NCI-H2196 (cell line): ENCODE measurements around the gene SETD2.
"Not testable (repeated sequence)": the region's sequence is repeated elsewhere in the genome, so short reads cannot be mapped to it uniquely, and the experiment has no call there.

Experiments
- DNase-seq: peaks from one replicate; lab custom pipeline; 2025; ENCODE audit not compliant: unreplicated experiment; lab: John Stamatoyannopoulos, UW

SETD2 gene

DNA sequence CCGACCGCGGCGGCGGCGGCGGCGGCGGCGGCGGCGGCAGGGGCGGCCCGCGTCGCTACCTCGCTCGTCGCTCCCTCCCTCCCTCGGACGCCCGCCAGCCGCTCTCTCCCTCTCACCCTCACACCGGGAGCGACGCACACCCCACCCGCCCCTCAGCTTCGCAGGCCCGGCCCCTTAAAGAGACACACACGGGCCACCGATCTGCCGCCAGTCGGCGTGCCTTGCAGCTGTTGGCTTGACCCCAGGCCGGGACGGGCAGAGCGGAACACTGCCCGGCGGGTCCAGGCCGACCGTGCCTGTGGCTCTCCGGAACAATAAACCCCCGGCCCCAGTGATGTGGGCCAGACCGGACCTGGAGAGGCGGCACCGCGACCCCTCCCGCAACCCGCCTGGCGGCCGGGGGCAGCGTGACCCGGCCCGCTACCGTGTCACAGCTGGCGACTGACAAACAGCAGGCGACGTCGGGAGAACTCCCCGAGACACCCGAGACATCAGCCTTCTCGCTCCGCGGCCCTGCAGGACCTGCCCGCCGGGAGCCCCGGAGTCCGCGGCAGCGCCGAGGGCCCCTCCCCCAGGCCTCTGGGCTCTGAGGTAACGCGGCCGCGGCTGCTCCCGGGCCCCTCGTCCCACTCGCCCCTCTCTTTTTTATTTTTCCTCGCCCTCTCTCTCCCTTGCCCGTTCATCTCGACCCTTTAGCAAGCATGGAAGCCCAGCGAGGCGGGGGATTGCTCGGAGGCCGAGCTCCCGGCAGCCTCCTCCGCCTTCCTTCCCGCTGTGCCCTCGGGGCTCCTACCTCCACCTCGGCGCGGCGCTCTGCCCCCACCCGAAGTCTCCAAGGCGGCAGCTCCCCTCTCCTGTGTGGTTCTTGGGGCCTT, at the start of gene SETD2:
Gene SETD2 (minus strand): TSS at position 107 of the 875 bp plus-strand sequence. CDS start 189 bp downstream, outside the sequence.
- DNase-seq, result peak; percentile 74

DNA sequence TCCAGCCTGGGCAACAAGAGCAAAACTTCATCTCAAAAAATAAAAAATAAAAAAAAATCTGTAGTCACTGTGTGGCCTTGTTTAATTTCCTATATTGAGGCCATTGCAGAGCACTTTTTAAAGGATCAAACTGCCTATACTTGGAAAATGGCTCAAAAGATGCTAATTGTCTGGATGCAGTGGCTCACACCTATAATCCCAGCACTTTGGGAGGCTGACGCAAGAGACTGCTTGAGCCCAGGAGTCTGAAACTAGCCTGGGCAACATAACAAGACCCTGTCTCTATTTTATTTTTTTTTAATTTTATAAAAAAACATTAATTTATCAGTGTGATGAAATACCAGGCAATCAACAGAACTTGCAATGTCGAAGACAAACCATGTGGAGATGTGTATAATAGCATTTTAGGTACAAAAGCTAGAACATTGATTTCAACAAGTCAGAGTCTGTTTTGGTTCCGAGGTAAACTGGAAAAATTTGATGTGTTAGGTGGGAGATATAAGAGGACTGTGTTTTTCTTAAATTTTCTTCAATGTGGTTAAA, 47.0 kb upstream of the SETD2 start:
- no peak for DNase-seq

DNA sequence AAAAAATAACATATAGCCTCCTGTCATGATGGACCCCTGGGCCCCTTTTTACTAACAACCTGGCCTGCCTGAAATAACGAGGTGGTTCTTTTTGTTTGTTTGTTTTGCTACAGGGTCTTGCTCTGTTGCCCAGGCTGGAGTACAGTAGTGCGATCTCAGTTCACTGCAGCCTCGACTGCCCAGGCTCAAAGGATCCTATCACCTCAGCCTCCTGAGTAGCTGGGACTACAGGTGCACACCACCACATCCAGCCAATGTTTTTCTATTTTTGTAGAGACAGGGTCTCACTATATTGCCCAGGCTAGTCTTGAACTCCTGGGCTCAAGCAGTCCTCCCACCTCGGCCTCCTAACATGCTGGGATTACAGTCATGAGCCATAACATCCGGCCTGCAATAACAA, 42.1 kb upstream of the SETD2 start:
- not testable (repeated sequence) for DNase-seq

DNA sequence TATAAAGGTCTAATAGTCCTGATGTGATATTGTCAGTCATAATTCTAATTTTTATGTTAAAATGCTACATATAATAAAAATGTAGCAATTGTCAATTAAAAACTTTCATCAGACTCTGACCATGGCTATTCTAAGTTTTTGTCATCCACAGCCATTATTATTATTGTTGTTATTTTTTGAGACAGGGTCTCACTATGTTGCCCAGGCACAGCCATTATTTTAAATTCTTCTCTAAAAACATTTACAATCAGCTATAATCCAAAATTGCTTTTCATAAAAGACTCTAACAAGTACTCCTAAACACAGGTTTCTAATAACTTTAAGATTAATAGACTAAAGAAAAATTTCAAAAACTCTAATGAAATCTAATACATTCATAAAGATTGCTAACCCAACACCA, 41.0 kb upstream of the SETD2 start:
- no peak for DNase-seq

- no peak for DNase-seq
Observed at GRCh38 chr3:47202542-47202941, 38.6 kb upstream of the SETD2 start.

GRCh38 chr3:47197287-47197686, 33.4 kb upstream of the SETD2 start:
- DNase-seq, result peak; percentile 1

DNA sequence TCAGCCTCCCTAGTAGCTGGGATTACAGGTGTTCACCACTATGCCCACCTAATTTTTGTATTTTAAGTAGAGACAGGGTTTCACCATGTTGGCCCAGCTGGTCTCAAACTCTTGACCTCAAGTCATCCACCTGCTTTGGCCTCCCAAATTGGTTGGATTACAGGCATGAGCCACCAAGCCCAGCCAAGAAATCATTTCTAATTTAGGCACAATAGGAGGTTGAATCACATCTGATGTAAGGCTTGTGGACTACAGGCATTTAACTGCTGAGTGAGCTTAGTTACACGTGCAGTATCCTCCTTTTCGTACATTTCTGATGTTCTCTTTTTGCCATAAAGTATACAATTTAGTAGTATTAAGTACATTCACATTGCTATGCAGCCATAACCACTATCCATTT, 31.1 kb upstream of the SETD2 start:
- DNase-seq, result no peak

- no peak for DNase-seq
Observed at GRCh38 chr3:47193871-47194859, 30.3 kb upstream of the SETD2 start.

DNA sequence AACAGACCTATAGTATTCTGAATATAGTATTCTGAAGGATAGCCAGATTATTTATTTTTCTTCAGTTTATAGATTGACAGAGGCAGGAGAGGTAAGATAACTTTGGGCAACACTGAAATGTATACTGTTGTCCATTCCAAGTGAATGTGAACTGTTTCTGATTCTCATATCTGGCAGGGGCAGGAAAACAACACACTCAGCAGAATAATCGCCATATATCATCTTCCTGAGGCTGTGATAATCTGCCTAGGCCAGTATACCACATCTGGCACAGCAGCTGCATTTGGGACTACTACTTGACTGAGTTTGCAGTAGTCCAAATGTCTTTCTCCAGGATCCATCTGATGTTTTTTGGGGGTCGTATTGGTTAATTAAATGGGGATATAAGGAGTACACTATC, 22.4 kb upstream of the SETD2 start:
- DNase-seq, result no peak

- DNase-seq, result not testable (repeated sequence)
Observed at GRCh38 chr3:47181685-47182084, 17.8 kb upstream of the SETD2 start.

DNA sequence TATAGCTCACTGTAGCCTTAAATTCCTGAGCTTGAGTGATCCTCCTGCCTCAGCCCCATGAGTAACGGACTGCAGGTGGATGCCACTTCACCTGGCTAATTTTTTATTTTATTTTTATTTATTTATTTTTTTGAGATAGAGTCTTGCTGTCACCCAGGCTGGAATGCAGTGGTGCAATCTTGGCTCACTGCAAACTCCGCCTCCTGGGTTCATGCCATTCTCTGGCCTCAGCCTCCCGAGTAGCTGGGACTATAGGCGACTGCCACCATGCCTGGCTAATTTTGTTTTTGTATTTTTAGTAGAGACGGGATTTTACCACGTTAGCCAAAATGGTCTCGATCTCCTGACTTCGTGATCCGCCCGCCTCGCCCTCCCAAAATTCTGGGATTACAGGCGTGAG, 16.1 kb upstream of the SETD2 start:
- not testable (repeated sequence) for DNase-seq

- DNase-seq, result no peak
Observed at GRCh38 chr3:47176582-47176981, 12.7 kb upstream of the SETD2 start.

- no peak for DNase-seq
Observed at GRCh38 chr3:47163169-47164006, 525 bp downstream of the SETD2 start.

DNA sequence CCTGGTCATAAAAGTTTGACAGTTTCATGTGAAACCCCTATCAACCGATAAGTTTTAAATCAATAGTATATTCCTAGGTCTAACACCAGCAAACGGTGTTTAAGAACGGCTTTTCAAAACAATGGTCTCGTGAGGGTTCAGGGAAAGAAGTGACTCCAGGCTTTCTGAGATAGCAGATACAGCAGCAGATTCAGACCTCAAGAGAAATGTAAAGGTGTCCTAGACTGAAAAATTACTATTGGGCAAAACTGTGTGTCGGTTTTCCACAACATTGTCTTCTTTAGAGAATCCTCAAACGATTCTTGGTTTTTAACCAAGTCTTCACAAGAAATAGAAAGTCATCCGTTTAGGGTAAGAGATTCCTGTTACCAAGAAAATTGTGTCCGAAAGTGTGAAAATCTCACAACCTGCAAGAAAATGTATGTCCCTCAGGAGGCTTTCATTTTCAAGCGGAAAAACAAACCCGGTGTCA, 1.2 kb downstream of the SETD2 start:
- DNase-seq, result no peak

- no peak for DNase-seq
Observed at GRCh38 chr3:47161983-47162696, 1.8 kb downstream of the SETD2 start.

DNA sequence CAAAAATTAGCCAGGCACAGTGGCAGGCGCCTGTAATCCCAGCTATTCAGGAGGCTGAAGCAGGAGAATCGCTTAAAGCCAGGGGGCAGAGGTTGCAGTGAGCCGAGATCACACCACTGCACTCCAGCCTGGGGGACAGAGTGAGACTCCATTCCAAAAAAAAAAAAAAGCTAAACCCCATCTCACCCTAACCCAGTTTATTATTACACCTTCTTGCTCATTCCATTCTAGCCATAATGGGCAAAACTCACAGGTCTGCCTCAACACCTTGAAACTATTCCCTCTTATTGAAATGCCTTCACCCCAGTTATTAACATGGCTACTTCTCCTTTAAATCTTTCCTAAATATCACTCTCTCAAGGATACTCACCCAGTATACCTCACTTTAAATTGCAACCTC, 4.1 kb downstream of the SETD2 start:
- no peak for DNase-seq

DNA sequence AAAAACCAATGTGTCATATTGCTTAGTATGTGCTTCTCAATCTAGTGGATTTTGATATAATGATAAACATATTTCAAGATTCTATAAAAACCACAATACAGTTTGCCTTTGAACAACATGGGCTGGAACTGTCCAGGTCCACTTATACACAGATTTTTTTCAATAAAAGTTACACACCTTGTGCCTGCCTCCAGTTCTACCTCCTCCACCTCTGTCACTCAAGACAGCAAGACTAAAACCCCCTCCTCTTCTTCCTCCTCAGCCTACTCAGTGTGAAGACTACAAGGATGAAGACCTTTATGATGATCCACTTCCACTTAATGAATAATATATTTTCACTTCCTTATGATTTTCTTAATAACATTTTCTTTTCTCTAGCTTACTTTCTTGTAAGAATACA, 5.7 kb downstream of the SETD2 start:
- no peak for DNase-seq

GRCh38 chr3:47156396-47156795, 7.5 kb downstream of the SETD2 start:
- no peak for DNase-seq

GRCh38 chr3:47152578-47152977, 11.3 kb downstream of the SETD2 start:
- DNase-seq, result no peak

DNA sequence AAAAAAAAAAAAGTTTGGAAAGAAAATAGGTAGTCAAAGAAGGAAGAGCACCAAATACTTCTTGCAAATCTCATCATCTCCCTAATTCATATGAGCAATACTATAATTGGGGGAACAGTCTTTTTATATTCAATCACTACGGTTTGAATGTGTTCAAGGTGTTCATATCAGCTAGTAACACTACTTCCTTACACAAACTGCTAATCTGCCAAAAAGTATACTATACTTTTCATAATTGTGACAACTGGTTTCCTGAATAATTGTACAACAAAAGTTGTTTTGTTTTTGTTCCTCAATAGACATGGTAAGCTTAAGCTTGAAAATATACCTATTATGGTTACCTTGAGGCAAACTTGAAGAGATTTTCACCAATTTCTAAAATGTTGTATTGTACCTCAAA, 12.1 kb downstream of the SETD2 start:
- no peak for DNase-seq
